ENCODE measurements around the gene DNASE1L1. TPM values are rescaled to one million over a fixed set of nuclear protein-coding genes. Genes with fewer than 3 reads are reported as not detected.

DNASE1L1 gene
- total RNA-seq, 1 donor from 2014 or later: 14.4 TPM

DNA sequence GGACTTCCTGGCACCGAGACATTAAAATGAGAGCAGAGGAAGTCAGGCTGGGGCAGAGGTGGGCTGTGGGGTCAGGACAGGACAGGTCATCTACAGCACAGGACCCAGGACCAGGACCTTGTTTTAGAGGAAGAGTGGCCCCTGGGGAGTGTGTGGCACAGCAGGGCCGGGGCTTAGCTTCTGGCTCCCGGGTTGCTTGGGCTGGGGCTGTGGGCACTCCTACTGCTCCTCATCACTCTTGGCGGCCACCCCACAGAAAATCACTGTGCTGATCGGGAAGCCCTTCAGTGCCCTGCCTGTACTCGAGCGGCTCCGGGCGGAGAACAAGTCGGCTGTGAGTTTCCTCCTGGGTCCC, 11.3 kb upstream of the DNASE1L1 start:
- no peaks in the 10 kb centered on the region for H3K9me3 Mint-ChIP-seq
- H3K4me3 Mint-ChIP-seq: no peak overlapping the region
- H3K27me3 Mint-ChIP-seq: no peaks in the 10 kb centered on the region
- TF ChIP-seq, protein P1, sequence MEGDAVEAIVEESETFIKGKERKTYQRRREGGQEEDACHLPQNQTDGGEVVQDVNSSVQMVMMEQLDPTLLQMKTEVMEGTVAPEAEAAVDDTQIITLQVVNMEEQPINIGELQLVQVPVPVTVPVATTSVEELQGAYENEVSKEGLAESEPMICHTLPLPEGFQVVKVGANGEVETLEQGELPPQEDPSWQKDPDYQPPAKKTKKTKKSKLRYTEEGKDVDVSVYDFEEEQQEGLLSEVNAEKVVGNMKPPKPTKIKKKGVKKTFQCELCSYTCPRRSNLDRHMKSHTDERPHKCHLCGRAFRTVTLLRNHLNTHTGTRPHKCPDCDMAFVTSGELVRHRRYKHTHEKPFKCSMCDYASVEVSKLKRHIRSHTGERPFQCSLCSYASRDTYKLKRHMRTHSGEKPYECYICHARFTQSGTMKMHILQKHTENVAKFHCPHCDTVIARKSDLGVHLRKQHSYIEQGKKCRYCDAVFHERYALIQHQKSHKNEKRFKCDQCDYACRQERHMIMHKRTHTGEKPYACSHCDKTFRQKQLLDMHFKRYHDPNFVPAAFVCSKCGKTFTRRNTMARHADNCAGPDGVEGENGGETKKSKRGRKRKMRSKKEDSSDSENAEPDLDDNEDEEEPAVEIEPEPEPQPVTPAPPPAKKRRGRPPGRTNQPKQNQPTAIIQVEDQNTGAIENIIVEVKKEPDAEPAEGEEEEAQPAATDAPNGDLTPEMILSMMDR (conservative IDR thresholded peaks at IDR 0.05): no peak
- H3K36me3 Mint-ChIP-seq: peaks cover 3% of the 10 kb centered on the region
- H3K27ac Mint-ChIP-seq: no peak overlapping the region
- DNase-seq (ENCODE audit: extremely low spot score, unreplicated experiment): no peak
- no peaks in the 10 kb centered on the region for H3K4me1 Mint-ChIP-seq (ENCODE audit: unreplicated experiment)

DNA sequence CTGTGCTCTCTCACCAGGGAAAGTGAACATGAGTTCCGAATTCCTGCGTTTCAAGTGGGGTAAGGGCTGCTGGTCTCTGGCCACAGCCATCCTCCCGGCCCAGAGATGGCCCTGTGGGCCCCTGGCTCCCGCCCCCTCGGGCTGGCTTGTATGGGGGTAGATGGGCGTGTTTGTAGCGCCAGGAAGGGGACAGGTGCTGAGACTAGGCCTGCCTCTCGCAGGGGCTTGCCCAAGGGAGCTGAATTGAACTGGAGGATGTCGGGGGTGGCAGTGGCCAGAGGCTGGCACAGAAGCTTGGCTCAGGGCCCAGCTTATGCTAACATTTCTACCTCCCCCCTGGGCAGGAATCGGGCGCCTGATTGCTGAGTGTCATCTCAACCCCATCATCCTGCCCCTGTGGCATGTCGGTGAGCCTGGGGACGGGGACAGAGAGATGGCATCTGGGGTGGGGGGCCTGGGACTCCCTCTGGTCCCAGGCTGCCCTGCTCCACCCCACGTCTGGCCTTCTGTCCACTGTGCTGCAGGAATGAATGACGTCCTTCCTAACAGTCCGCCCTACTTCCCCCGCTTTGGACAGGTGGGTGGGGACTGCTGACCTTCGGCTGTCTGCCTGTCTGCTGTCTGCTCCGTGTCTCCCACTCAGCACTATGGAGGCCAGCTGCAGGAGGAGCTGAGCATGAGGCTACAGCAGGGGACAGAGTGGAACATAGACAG, 10.8 kb upstream of the DNASE1L1 start:
- Mint-ChIP-seq H3K9me3 (no peaks in the 10 kb centered on the region), H3K4me3 (no peak overlapping the region), H3K36me3 (peaks cover 6% of the 10 kb centered on the region), H3K4me1 (ENCODE audit: unreplicated experiment) (no peaks in the 10 kb centered on the region), H3K27ac (no peak overlapping the region), H3K27me3 (no peaks in the 10 kb centered on the region)
- no peak for DNase-seq (ENCODE audit: extremely low spot score, unreplicated experiment)
- TF ChIP-seq, protein P1 (conservative IDR thresholded peaks at IDR 0.05): no peak

DNA sequence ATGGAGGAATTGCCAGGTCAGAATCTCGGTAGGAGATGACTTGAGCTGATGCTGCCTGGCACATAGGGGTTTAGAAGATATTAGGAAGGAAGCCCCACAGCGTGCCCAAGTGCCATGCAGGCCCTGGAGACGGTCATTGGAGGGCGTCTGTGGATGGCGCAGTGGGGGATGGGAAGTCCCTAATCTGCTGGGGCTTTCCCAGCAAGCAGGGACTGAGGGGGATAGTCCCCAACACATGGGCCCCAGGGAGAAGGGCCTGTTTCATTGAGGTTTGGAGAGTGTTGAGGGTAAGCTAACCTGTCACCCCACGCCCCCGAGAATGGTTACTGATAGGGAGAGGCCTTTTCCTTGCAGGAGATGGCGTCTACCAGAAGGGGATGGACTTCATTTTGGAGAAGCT, 10.1 kb upstream of the DNASE1L1 start:
- Mint-ChIP-seq H3K27me3 (no peaks in the 10 kb centered on the region), H3K27ac (no peak overlapping the region), H3K4me3 (no peak overlapping the region), H3K36me3 (peaks cover 6% of the 10 kb centered on the region), H3K4me1 (ENCODE audit: unreplicated experiment) (no peaks in the 10 kb centered on the region), H3K9me3 (no peaks in the 10 kb centered on the region)
- TF ChIP-seq, protein P1 (conservative IDR thresholded peaks at IDR 0.05): no peak
- no peak for DNase-seq (ENCODE audit: extremely low spot score, unreplicated experiment)

DNA sequence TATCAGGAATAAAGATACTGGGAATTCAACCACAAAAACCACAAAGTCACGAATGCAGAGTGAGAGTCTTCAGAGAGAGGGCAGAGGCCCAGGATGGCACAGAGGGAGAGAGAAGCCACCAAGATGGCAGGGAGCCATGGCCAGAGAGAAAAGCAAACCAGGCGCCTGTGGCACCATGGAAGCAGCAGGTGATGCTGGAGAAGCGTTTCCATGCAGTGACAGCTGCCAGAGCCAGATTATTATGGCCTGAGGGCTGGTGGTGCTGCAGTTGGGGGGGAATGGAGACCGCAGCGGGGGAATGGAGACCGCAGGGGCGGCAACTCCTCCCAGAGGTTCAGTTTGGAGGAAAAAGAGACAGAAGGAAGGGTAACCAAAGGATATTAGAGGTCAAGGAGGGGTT, 8.1 kb upstream of the DNASE1L1 start:
- Mint-ChIP-seq H3K27ac (no peak overlapping the region), H3K36me3 (peaks cover 6% of the 10 kb centered on the region), H3K9me3 (no peaks in the 10 kb centered on the region), H3K27me3 (no peaks in the 10 kb centered on the region), H3K4me1 (ENCODE audit: unreplicated experiment) (no peaks in the 10 kb centered on the region), H3K4me3 (no peak overlapping the region)
- DNase-seq (ENCODE audit: extremely low spot score, unreplicated experiment): no peak
- TF ChIP-seq, protein P1 (conservative IDR thresholded peaks at IDR 0.05): no peak

GRCh38 chrX:154413142-154413541, 4.1 kb upstream of the DNASE1L1 start:
- H3K9me3 Mint-ChIP-seq: no peaks in the 10 kb centered on the region
- H3K27ac Mint-ChIP-seq: no peak overlapping the region
- H3K36me3 Mint-ChIP-seq: peaks cover 3% of the 10 kb centered on the region
- H3K4me3 Mint-ChIP-seq: peak overlapping the region; percentile 36
- H3K4me1 Mint-ChIP-seq (ENCODE audit: unreplicated experiment): no peaks in the 10 kb centered on the region
- TF ChIP-seq, protein P1 (conservative IDR thresholded peaks at IDR 0.05): no peak
- DNase-seq (ENCODE audit: extremely low spot score, unreplicated experiment): no peak
- H3K27me3 Mint-ChIP-seq: no peaks in the 10 kb centered on the region
